ENCODE data around the gene MS4A6E.

Gene MS4A6E

GRCh38 chr11:60314635-60315321 lies 12.3 kb upstream of the MS4A6E start:
- H3K4me1 Mint-ChIP-seq (ENCODE audit: low read depth), result peaks cover 35% of the 10 kb centered on the region
- intact Hi-C loops (cut with micrococcal nuclease), result loop anchor here (5.0 to 10.0 kb wide), 3 partner anchors 32 to 132 kb away; partner anchors contain the start of genes MS4A4A and MS4A6A
- H3K9me3 Mint-ChIP-seq, result peaks cover 19% of the 10 kb centered on the region
- H3K27me3 Mint-ChIP-seq, result no peaks in the 10 kb centered on the region
- peak overlapping the region; percentile 85 for H3K27ac Mint-ChIP-seq
- no peak overlapping the region for H3K4me3 Mint-ChIP-seq
- H3K36me3 Mint-ChIP-seq (ENCODE audit: low read depth), result peaks cover 45% of the 10 kb centered on the region

GRCh38 chr11:60315871-60316270 lies 11.2 kb upstream of the MS4A6E start:
- peaks cover 44% of the 10 kb centered on the region for H3K36me3 Mint-ChIP-seq (ENCODE audit: low read depth)

GRCh38 chr11:60316317-60316716 lies 10.7 kb upstream of the MS4A6E start:
- peaks cover 23% of the 10 kb centered on the region for H3K4me1 Mint-ChIP-seq (ENCODE audit: low read depth)
- H3K36me3 Mint-ChIP-seq (ENCODE audit: low read depth), result peaks cover 43% of the 10 kb centered on the region
- intact Hi-C loops (cut with micrococcal nuclease), result loop anchor here (5.0 to 10.0 kb wide), 2 partner anchors 34 to 52 kb away; partner anchors contain the start of gene MS4A4A
- H3K27ac Mint-ChIP-seq, result no peak overlapping the region
- no peaks in the 10 kb centered on the region for H3K27me3 Mint-ChIP-seq
- H3K9me3 Mint-ChIP-seq, result peaks cover 28% of the 10 kb centered on the region
- no peak overlapping the region for H3K4me3 Mint-ChIP-seq

More at GRCh38 chr11:60315871-60316270, 11.2 kb upstream of the MS4A6E start:
- peaks cover 25% of the 10 kb centered on the region for H3K4me1 Mint-ChIP-seq (ENCODE audit: low read depth)
- intact Hi-C loops (cut with micrococcal nuclease), result loop anchor here (5.0 to 10.0 kb wide), 2 partner anchors 34 to 51 kb away; partner anchors contain the start of gene MS4A4A
- H3K27me3 Mint-ChIP-seq, result no peaks in the 10 kb centered on the region
- peaks cover 28% of the 10 kb centered on the region for H3K9me3 Mint-ChIP-seq
- no peak overlapping the region for H3K4me3 Mint-ChIP-seq
- H3K27ac Mint-ChIP-seq, result no peak overlapping the region

GRCh38 chr11:60318726-60319125 lies 8.3 kb upstream of the MS4A6E start:
- intact Hi-C loops (cut with micrococcal nuclease), result loop anchor here (5.0 to 10.0 kb wide), 2 partner anchors 36 to 54 kb away; partner anchors contain the start of gene MS4A4A
- Mint-ChIP-seq H3K27me3 (no peaks in the 10 kb centered on the region), H3K27ac (no peak overlapping the region), H3K4me1 (ENCODE audit: low read depth) (peaks cover 18% of the 10 kb centered on the region), H3K4me3 (no peak overlapping the region), H3K9me3 (peaks cover 28% of the 10 kb centered on the region), H3K36me3 (ENCODE audit: low read depth) (peaks cover 33% of the 10 kb centered on the region)

- intact Hi-C loops (cut with micrococcal nuclease), result no loop called here
- no peak overlapping the region for H3K4me3 Mint-ChIP-seq
These were observed 6.0 kb upstream of the MS4A6E start for GRCh38 chr11:60321051-60321450.

GRCh38 chr11:60328460-60328859 lies 1.4 kb downstream of the MS4A6E start:
- intact Hi-C loops (cut with micrococcal nuclease), result no loop called here
- H3K36me3 Mint-ChIP-seq (ENCODE audit: low read depth), result peaks cover 6% of the 10 kb centered on the region
- H3K9me3 Mint-ChIP-seq, result peaks cover 12% of the 10 kb centered on the region
- no peaks in the 10 kb centered on the region for H3K27me3 Mint-ChIP-seq
- no peak overlapping the region for H3K4me3 Mint-ChIP-seq
- H3K27ac Mint-ChIP-seq, result no peak overlapping the region
- H3K4me1 Mint-ChIP-seq (ENCODE audit: low read depth), result peaks cover 21% of the 10 kb centered on the region

More at GRCh38 chr11:60321051-60321450, 6.0 kb upstream of the MS4A6E start:
- H3K4me1 Mint-ChIP-seq (ENCODE audit: low read depth), result peaks cover 12% of the 10 kb centered on the region
- no peaks in the 10 kb centered on the region for H3K27me3 Mint-ChIP-seq
- H3K27ac Mint-ChIP-seq, result no peak overlapping the region
- peaks cover 32% of the 10 kb centered on the region for H3K9me3 Mint-ChIP-seq
- peaks cover 32% of the 10 kb centered on the region for H3K36me3 Mint-ChIP-seq (ENCODE audit: low read depth)

DNA sequence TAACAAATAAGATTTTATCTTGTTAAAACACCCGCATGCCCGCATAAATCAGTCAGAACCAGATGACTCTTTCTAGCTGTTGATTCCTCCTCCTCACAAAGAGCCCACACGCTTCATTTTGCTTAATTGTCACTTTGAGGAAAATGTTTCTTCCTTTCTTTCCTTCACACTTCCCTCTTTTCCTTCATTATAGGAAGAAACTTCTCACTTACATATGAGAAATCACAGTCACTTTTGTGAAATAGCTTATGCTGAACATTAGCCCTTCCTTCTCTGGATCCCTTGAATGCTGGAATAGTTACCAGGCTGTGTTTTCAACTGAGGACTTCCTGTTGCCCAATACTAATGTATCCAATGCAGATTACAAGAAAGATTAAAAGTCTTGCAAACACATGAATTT lies 5.8 kb downstream of the MS4A6E start:
- Mint-ChIP-seq H3K4me1 (ENCODE audit: low read depth) (peaks cover 57% of the 10 kb centered on the region), H3K27me3 (no peaks in the 10 kb centered on the region), H3K36me3 (ENCODE audit: low read depth) (no peaks in the 10 kb centered on the region), H3K4me3 (peak overlapping the region; percentile 4), H3K27ac (peak overlapping the region; percentile 87), H3K9me3 (no peaks in the 10 kb centered on the region)
- intact Hi-C loops (cut with micrococcal nuclease), result no loop called here

GRCh38 chr11:60334005-60334620 lies 7.1 kb downstream of the MS4A6E start:
- intact Hi-C loops (cut with micrococcal nuclease), result no loop called here

GRCh38 chr11:60336767-60337391 lies 9.8 kb downstream of the MS4A6E start:
- H3K36me3 Mint-ChIP-seq (ENCODE audit: low read depth), result no peaks in the 10 kb centered on the region
- H3K9me3 Mint-ChIP-seq, result no peaks in the 10 kb centered on the region
- H3K27me3 Mint-ChIP-seq, result no peaks in the 10 kb centered on the region
- no peak overlapping the region for H3K27ac Mint-ChIP-seq
- no peak overlapping the region for H3K4me3 Mint-ChIP-seq
- intact Hi-C loops (cut with micrococcal nuclease), result no loop called here
- H3K4me1 Mint-ChIP-seq (ENCODE audit: low read depth), result peaks cover 68% of the 10 kb centered on the region

More at GRCh38 chr11:60334005-60334620, 7.1 kb downstream of the MS4A6E start:
- peaks cover 58% of the 10 kb centered on the region for H3K4me1 Mint-ChIP-seq (ENCODE audit: low read depth)
- H3K4me3 Mint-ChIP-seq, result no peak overlapping the region
- no peaks in the 10 kb centered on the region for H3K27me3 Mint-ChIP-seq
- H3K36me3 Mint-ChIP-seq (ENCODE audit: low read depth), result no peaks in the 10 kb centered on the region
- peak overlapping the region; percentile 87 for H3K27ac Mint-ChIP-seq
- H3K9me3 Mint-ChIP-seq, result no peaks in the 10 kb centered on the region

DNA sequence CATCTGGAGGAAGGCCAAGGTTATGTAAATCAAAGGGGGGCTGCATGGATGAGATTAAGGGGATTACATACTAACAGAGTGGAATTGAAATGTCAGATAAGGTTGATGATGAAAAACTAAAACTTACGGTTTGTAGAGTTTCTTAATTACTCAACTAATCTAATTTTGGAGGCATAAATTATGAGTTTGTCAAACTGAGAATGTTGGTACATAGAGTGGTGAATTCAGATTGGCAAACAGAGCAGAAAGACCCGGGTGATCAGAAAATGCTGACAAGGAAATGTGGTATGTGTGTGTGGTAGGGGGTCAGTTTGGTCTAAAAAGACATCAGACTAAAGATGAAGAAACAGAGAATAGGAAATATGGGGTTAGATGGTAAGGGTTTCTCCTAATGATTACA lies 11.0 kb downstream of the MS4A6E start:
- Mint-ChIP-seq H3K4me3 (no peak overlapping the region), H3K27me3 (no peaks in the 10 kb centered on the region), H3K27ac (no peak overlapping the region), H3K9me3 (no peaks in the 10 kb centered on the region), H3K4me1 (ENCODE audit: low read depth) (peaks cover 64% of the 10 kb centered on the region), H3K36me3 (ENCODE audit: low read depth) (no peaks in the 10 kb centered on the region)
- intact Hi-C loops (cut with micrococcal nuclease), result no loop called here

DNA sequence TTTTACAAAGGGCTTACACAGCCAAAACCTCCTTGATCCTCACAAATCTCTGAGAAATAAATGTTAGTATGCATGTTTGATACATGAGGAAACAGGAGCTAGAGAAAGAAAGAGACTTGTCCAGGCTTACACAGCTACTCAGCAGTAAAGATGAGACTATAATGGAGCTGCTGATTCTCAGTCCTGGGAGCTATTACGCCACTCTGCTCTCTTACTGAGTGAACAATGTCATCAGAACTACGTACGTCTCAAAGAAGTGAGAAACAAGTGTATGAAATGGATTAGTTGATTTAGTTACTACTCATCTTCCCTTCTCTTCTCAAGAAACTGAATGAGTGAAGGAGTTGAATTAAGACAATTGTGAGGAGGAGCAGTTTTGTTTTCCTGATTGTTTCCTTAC lies 12.3 kb downstream of the MS4A6E start:
- Mint-ChIP-seq H3K4me3 (no peak overlapping the region), H3K27me3 (peaks cover 2% of the 10 kb centered on the region), H3K9me3 (no peaks in the 10 kb centered on the region), H3K36me3 (ENCODE audit: low read depth) (no peaks in the 10 kb centered on the region), H3K4me1 (ENCODE audit: low read depth) (peaks cover 53% of the 10 kb centered on the region), H3K27ac (peak overlapping the region; percentile 50)
- intact Hi-C loops (cut with micrococcal nuclease), result no loop called here

GRCh38 chr11:60343094-60343704 lies 16.1 kb downstream of the MS4A6E start:
- Mint-ChIP-seq H3K9me3 (no peaks in the 10 kb centered on the region), H3K4me3 (no peak overlapping the region), H3K36me3 (ENCODE audit: low read depth) (no peaks in the 10 kb centered on the region), H3K27me3 (peaks cover 2% of the 10 kb centered on the region), H3K4me1 (ENCODE audit: low read depth) (peaks cover 47% of the 10 kb centered on the region), H3K27ac (no peak overlapping the region)
- intact Hi-C loops (cut with micrococcal nuclease), result no loop called here

- no peaks in the 10 kb centered on the region for H3K9me3 Mint-ChIP-seq
- no peak overlapping the region for H3K4me3 Mint-ChIP-seq
- H3K27me3 Mint-ChIP-seq, result peaks cover 2% of the 10 kb centered on the region
- intact Hi-C loops (cut with micrococcal nuclease), result no loop called here
- peaks cover 50% of the 10 kb centered on the region for H3K4me1 Mint-ChIP-seq (ENCODE audit: low read depth)
- no peak overlapping the region for H3K27ac Mint-ChIP-seq
- no peaks in the 10 kb centered on the region for H3K36me3 Mint-ChIP-seq (ENCODE audit: low read depth)
These were observed 17.1 kb downstream of the MS4A6E start for GRCh38 chr11:60344146-60344545.

GRCh38 chr11:60345489-60345888 lies 18.4 kb downstream of the MS4A6E start:
- no peaks in the 10 kb centered on the region for H3K36me3 Mint-ChIP-seq (ENCODE audit: low read depth)
- no peaks in the 10 kb centered on the region for H3K9me3 Mint-ChIP-seq
- no peak overlapping the region for H3K4me3 Mint-ChIP-seq
- peaks cover 50% of the 10 kb centered on the region for H3K4me1 Mint-ChIP-seq (ENCODE audit: low read depth)
- H3K27me3 Mint-ChIP-seq, result peaks cover 2% of the 10 kb centered on the region
- intact Hi-C loops (cut with micrococcal nuclease), result loop anchor here (5.0 kb wide), 3 partner anchors 78 to 272 kb away; no protein-coding TSS in a partner anchor
- H3K27ac Mint-ChIP-seq, result no peak overlapping the region

Data from dendritic cell treated with granulocyte-macrophage colony-stimulating factor and Interleukin-4, amounts not matched to agents 40 ng/mL and 50 ng/mL, for 4 days (primary cell).